LNCAP (cell line): ENCODE data around the gene FAM50A.

Experiments used
- CTCF ChIP-seq: fragments of 450-650 bp; IDR thresholded peaks from 2 replicates; pipeline ENCODE4 v1.5.1; 2017; ENCODE audit warnings: mild to moderate bottlenecking

Gene FAM50A

GRCh38 chrX:154495472-154495922 is 51.6 kb downstream of the FAM50A start:
- no peak for TF ChIP-seq CTCF
